GM21515 (cell line): ENCODE data around the gene ZNF177.
"Not testable (repeated sequence)": the region's sequence is repeated elsewhere in the genome, so short reads cannot be mapped to it uniquely, and the experiment has no call there.

ENCODE experiments used
- ATAC-seq: cut with Tn5 transposase; IDR thresholded peaks from one replicate; pipeline ENCODE4 v1.9.1; 2021; ENCODE audit not compliant: unreplicated experiment

The ZNF177 gene

DNA sequence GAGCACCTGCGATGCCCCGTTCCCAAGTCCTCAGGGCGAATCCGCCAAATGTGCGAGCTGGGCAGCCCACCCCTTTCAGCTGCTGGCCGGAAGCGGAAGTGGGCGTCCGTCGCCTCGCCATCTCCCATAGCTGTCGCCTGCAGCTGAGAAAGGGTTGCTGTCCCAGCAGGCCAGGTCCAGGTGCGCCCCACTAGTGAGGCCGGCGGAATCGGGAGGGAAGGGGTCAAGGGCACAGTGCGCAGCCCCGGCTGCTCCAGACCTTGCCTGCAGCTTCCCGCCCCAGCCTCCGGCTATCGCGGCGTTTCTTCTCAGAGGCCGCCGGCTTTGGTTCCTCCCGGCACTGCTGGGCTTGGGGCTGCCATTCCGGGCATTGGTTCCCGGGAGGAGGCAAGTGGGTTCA is at the start of gene ZNF177:
TSS of gene ZNF177 (plus strand) at position 109 of the 400 bp plus-strand sequence. CDS start 15,299 bp downstream, outside the sequence.
- ATAC-seq, result no peak

DNA sequence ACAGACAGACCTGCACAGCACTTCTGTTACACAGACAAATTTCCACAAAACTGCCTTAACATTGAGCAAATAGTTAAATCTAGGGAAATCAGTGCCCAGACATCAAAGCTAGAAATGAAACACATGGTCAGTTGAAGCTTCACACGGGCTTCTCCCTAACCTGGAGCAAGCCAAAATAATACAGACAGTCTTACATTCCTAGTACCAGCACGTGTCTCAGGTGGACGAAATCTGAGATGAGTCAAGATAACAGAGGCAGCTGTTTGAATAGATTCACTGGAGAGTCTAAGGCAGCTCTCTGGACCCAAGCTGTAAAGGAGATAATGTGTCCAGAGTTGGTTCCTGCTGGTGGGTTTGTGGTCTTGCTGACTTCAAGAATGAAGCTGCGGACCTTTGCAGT is 49.1 kb upstream of the ZNF177 start:
- no peak for ATAC-seq

DNA sequence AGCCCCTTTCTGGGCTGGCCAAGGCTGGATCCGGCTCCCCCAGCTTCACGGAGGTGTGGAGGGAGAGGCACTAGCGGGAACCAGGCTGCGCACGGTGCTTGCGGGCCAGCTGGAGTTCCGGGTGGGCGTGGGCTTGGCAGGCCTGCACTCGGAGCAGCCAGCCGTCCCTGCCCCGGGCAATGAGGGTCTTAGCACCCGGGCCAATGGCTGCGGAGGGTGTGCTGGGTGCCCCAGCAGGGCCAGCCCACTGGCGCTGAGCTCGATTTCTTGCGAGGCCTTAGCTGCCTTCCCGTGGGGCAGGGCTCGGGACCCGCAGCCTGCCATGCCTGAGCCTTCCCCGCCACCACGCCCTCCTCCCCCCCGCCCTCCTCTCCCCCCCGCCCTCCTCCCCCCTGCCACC is 41.5 kb upstream of the ZNF177 start:
- ATAC-seq, result no peak

DNA sequence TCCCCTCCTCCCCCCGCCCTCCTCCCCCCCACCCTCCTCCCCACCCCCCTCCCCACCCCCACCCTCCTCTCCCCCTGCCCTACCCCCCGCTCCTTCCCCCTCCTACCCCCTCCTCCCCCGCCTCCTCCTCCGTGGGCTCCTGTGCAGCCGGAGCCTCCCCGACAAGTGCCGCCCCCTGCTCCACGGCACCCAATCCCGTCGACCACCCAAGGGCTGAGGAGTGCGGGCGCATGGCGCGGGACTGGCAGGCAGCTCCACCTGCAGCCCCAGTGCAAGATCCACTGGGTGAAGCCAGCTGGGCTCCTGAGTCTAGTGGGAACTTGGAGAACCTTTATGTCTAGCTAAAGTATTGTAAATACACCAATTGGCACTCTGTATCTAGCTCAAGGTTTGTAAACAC is 41.1 kb upstream of the ZNF177 start:
- ATAC-seq, result not testable (repeated sequence)

DNA sequence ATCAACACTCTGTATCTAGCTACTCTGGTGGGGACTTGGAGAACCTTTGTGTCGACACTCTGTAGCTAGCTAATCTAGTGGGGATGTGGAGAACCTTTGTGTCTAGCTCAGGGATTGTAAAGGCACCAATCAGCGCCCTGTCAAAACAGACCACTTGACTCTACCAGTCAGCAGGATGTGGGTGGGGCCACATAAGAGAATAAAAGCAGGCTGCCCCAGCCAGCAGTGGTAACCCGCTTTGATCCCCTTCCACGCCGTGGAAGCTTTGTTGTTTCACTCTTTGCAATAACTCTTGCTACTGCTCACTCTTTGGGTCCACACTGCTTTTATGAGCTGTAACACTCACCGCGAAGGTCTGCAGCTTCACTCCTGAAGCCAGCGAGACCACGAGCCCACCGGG is 40.6 kb upstream of the ZNF177 start:
- ATAC-seq, result not testable (repeated sequence)

DNA sequence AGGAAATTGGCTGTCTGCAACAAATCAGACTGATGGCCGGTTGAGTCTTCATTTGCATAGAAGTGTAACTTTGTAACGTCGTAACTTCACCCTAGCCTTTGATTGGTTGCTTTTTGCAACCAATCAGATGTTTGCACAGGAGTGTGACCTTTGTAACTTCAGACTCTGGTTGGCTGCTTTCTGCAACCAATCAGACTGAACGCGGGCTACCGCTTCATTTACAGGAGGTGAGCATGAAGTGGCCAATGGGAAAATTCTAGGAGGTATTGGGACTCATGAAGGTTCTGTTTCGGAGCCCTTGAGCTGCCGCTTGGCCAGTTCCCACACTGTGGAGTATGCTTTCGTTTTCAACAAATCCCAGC is 39.3 kb upstream of the ZNF177 start:
- ATAC-seq, result peak; percentile 22

DNA sequence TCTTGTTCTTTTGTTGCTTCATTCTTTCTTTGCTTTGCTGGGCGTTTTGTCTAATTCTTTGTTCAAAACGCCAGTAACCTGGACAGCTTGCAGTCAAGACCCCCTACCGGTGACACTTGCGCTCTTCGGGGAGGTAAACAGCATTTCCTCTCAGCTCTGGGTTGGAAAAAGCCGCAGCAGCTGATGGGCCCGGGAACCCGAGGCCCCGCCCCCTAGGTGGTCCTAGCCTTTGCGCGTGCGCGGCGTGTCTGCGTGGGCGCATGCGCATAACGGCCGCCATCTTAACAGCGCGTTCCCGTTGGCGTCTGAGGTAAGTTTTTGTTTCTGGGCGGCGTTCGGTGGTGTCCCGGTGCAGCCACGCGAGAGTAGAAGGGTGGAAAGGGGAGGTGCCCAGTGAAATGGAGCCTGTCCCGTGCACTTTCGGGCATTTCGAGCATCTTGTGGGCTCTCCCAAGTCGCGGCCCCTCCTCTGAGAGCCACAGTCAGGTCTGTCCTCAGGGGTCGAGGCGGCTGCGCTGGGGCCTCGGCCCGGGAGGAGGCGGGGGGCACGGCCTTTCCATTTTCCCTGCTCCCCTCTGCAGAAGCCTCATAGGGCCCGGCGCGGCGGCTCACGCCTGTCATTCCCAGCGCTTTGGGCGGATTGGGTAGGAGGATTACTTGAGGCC is 38.8 kb upstream of the ZNF177 start, which contains the start of gene ZNF559:
TSS of gene ZNF559 (plus strand) at position 261 of the 665 bp plus-strand sequence. CDS start 14,371 bp downstream, outside the sequence.
- peak; percentile 93 for ATAC-seq

DNA sequence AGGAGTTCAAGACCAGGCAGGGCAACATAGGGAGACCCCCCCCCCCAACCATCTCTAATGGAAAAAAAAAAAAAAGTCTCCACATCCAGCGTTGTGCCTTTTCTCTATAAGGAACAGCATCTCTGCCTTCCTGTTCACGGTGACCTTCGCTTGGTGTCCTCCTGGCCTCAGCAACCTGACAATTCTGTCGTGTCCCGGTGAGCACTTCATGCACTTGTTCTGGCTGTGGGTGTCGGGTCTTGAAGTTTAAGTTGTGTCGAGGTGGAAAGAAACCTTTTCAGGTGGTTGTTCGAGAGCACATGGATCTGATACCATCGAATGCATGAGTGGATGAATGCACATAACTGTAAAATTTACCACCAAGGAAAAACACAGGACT is 38.2 kb upstream of the ZNF177 start:
- ATAC-seq, result no peak

DNA sequence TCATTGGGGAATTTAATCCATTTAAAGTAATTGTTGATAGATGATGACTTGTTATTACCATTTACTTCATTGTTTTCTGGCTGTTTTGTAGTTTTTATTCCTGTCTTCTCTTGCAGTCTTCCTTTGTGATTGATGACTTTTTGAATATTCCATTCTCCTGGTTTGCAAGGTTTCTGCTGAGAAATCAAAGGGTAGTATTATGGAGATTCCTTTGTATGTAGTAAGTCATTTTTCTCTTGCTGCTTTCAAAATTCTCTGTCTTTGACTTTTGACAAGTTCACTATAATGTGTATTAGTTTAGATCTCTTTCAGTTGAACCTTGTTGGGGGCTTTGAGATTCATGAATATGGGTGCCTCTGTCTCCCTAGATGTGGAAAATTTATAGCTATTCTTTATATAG is 32.8 kb upstream of the ZNF177 start:
- ATAC-seq, result no peak

DNA sequence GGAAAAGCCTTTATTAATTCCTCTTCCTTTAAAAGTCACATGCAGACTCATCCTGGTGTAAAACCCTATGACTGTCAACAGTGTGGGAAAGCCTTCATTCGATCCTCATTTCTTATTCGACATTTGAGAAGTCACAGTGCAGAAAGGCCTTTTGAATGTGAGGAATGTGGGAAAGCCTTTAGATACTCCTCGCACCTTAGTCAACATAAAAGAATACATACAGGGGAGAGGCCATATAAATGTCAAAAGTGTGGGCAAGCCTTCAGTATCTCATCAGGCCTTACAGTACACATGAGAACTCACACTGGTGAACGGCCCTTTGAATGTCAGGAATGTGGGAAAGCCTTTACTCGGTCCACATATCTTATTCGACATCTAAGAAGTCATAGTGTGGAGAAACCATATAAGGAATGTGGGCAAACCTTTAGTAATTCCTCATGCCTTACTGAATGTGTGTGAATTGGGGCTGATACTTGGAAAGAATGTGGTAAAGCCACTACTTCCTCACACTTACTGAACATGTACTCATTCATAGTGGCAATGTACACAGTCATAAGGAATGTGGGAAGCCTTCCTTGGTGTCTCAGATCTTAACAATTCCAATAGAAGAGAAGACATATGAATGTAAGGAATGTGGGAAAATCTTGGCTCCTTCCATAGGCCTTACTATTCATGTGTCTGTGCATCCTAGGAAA is 20.1 kb upstream of the ZNF177 start:
- no peak for ATAC-seq

DNA sequence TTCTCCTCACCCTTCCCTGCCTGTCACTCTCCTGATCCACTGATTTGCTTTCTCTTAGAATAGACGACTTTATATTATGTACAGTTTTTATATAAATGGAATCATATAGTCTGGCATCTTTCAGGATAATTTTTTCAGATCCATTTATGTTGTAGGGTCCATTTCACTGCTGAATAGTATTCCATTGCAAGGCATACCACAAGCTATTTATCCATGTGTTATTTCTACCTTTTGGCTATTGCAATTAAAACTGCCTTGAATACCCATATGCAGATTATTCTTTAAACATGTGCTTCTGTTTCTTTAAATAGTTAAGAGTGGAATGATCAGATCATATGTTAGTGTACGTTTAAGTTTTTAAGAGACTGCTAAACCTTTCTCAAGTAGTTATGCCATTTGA is 17.8 kb upstream of the ZNF177 start:
- ATAC-seq, result no peak

DNA sequence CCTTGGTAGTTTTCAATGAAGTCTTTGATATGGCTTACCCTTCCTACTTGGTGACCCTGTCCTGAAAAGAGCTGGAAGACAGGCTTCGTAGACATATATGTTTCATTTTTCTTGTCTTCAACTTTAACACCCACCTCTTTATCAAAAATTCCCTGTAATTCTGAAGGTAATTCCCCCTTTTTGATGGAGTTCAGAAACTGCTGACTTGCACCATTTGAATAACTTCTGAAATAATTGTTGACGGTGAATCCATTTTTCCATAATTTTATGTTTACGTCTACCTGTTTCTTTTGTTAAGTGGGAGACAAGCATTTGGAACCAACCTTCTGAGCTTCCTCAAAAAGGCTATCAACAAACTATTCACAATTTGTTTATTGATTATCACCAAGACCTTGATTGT is 14.6 kb upstream of the ZNF177 start:
- no peak for ATAC-seq

DNA sequence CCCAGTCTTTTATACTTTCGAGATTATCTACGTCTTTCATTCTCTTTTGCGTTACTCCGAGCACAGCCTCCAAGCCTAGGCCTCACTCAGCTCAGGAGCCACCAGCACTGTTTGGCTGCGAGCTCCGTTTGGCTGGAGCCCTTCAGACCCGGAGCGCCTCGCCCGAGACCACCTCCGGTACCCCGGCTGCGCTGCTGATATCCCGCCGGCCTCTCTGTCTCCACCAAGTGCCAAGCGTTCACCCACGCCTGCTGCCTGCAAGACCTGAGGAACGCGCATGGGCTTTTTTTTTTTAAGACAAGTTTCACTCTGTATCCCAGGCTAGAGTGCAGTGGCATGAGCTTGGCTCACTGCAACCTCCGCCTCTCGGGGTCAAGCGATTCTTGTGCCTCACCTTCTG is 14.1 kb upstream of the ZNF177 start:
- ATAC-seq, result no peak

DNA sequence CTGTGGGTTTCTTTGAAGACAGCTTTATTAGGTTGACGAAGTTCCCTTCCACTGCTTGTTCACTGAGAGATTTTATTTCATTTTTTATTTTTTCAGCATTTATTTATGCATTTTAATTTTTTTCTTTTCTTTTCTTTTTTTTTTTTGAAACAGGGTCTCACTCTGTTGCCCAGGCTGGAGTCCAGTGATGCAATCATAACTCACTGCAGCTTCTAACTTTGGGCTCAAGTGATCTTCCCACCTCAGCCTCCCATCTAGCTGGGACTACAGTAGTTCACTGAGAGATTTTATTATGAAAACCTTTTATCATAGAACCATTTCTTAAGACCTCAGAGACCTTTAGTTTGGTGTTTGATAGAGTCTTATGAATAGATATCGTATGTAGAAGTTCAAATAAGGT is 10.3 kb upstream of the ZNF177 start:
- no peak for ATAC-seq

DNA sequence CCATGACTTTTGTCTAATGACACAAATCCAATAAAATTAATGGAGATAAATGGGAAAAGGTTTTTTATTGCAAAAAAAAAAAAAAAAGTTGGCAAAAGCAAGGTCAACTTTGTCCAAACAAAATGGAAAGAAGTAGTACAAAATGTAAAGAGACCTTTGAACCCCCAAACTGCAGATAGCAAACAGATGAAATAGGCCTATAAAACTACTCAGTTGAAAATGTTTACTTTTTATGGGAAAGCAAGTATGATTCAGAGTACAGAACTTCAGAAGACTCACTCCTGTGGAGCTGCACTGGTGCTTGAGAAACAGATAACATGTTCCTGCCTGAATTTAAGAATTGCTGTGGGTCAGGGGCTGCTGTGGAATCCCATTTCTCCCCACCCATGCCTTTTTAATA is 9.8 kb upstream of the ZNF177 start:
- no peak for ATAC-seq

DNA sequence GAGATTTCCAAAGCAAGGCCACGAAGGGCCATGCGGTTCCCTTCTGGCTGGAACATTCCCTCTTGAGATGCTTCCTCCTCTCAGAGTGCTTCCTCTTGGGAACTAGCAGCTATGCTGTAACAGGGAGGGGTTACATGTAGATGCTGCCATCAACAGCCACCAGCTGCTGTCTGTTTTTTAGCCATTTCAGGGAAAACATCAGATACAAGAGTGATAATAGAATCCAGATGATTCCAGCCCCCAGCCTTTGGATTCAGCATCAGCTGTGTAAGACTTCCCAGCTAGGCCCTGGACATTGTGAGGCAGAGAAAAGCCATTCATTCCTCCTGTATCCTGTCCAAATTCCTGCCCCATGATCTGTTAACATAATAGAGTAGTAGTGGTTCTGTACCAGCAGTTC is 8.2 kb upstream of the ZNF177 start:
- ATAC-seq, result no peak

DNA sequence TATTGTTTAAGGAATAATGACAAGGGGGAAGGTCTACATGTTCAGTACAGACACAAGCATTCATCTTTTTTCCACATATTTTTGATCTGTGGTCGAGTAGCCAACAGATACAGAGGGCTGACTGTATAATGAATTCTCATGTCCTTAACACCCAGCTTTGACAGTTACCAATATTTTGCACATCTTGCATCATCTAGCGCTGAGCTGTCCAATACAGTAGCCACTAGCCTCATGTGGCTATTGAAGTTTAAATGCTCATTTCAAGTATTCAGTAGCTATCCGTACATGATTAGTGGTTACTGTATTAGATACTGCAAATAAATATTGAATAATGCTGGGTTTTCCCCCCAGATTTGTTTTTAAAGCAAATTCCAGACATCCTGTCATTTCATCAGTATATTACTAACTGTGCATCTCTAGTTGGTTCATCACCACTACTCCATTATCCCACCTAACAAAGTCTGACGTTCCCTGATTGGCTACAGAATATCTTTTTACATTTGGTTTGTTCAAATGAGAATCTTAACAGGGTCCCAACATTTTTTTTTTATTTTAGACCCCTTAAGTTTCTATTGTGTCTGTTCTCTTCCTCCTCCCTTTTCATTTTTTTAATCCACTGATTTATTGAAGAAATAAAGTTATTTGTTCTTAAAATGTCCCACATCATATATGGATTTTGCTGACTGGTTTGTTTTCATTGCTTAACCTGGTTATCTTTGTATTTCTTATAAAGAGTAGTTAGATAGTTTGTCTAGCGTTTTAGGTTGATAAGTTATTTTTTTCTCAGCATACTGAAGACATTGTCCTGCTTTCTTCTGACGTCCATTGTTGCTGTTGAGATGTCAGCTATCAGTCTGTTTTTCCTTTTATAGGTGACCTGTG is 8.2 kb downstream of the ZNF177 start:
- no peak for ATAC-seq

DNA sequence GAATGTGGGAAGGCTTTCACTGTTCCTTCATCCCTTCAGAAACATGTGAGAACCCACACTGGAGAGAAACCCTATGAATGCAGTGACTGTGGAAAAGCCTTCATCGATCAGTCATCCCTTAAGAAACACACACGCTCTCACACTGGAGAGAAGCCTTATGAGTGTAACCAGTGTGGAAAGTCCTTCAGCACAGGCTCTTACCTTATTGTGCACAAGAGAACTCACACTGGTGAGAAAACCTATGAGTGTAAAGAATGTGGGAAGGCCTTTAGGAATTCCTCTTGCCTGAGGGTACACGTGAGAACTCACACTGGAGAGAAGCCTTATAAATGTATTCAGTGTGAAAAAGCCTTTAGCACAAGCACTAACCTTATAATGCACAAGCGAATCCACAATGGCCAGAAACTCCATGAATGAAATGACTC is 18.6 kb downstream of the ZNF177 start:
- no peak for ATAC-seq

DNA sequence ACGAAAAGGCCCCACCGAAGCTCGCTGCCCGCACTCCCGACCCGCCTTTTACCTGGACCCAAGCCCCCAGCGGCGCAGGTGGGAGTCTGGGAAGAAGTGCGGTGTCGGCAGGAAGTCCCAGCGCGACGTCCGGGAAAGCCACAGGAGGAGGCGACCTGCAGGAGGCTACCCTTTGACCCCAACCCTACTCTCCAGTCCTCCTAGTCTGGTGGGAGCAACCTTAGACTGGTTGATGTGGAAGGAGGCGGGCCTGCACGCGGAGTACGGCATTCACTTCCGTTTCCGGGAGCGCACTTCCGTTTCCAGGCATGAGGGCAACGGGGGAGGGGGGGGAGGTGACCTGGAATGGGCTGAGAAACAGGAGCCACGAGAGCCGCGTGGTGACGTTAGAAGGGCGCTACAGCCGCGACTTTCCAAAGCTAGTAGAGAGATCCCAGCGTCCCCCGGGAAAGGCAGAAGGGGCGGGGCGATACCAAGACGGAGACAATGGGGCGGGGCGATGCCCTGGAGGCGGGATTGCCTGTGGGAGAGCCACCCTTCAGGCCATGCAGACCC is 44.1 kb downstream of the ZNF177 start:
- no peak for ATAC-seq

DNA sequence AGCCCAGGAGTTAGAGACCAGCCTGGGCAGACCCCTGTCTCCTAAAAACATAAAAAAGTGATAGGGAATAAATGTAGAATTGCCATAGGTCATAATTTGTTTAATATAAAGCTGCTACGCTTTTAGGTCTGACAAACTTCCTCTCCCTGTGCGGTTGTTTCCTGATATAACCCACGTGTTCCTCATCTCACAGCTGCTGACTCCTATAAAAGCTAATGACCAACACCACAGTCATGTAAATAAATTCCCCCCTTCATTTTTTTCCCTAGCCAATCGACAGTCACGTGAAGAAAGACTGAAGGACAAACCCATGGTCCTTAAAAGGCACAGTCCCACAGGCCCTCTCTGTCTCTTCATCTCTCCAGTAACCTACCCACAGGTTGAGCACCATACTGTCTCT is 45.0 kb downstream of the ZNF177 start:
- ATAC-seq, result no peak

DNA sequence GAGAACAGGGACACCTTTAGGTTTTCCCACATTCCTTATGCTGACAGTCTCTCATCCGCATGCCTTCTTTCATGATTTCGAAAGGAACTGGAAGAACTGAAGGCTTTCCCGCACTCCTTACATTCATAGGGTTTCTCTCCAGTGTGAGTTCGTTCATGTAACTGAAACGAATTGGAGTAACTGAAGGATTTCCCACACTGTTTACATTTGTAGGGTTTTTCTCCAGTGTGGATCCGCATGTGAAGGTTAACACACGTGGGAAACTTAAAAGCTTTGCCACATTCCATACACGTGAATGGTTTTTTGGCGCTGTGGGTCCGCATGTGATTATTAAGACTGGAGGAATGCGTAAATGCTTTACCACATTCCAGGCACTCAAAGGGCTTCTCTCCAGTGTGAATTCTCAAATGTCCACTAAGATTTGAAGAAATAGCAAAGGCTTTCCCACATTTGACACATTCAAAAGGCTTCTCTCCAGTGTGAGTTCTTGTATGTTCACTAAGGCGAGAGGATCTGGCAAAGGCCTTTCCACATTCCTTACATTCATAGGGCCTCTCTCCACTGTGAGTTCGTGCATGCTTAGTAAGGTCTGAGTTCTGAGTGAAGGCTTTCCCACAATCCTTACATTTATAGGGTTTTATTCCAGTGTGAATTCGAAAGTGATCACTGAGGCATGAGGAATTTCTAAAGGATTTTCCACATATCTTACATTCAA is 50.6 kb downstream of the ZNF177 start:
- ATAC-seq, result no peak
